Keratinocyte (primary cell): ENCODE results near the gene FURIN. TPM values are rescaled to one million over a fixed set of nuclear protein-coding genes. Genes with fewer than 3 reads are reported as not detected.

ENCODE experiments used
- DNase-seq: peaks from one replicate; pipeline ENCODE4 v3.0.0-alpha.2; 2011; ENCODE audit warnings: low read depth, missing footprints, low spot score
- FAIRE-seq: peaks from 2 replicates; lab custom pipeline; 2011; peaks lifted over from hg19 to GRCh38; lab: Jason Lieb, UNC
- H2AFZ ChIP-seq: 2 replicates; pipeline ENCODE4 v1.6.0; 2012; ENCODE audit warnings: low read length, control low read depth, inconsistent platforms; ENCODE audit not compliant: control insufficient read depth
- H3K27ac ChIP-seq: 2 replicates; pipeline ENCODE4 v1.5.1; 2011; ENCODE audit warnings: low read length; ENCODE audit not compliant: control insufficient read depth, insufficient read depth
- H3K27me3 ChIP-seq: 3 replicates; pipeline ENCODE4 v1.6.0; 2011; ENCODE audit warnings: low read length; ENCODE audit not compliant: control insufficient read depth, insufficient read depth; ENCODE audit errors: extremely low read depth
- H3K36me3 ChIP-seq, 2 experiments: 2 replicates in 1 of 2; 3 replicates in 1 of 2; pipeline ENCODE4 v1.5.1; 2011; ENCODE audit warnings: low read length in 2 of 2, mild to moderate bottlenecking in 1 of 2; ENCODE audit not compliant: control insufficient read depth in 2 of 2, insufficient read depth in 2 of 2; ENCODE audit errors: extremely low read depth in 1 of 2
- H3K4me1 ChIP-seq: 3 replicates; pipeline ENCODE4 v1.5.1; 2011; ENCODE audit warnings: low read length; ENCODE audit not compliant: control insufficient read depth, insufficient read depth; ENCODE audit errors: extremely low read depth
- H3K4me2 ChIP-seq: 3 replicates; pipeline ENCODE4 v1.6.0; 2011; ENCODE audit warnings: low read depth, low read length; ENCODE audit not compliant: control insufficient read depth, insufficient read depth; ENCODE audit errors: extremely low read depth
- H3K4me3 ChIP-seq, 3 experiments: fragments of 200-600 bp in 1 of 3; sonication (generic) in 1 of 3; 2 replicates in 2 of 3; 3 replicates in 1 of 3; pipeline ENCODE4 v1.5.1; 2011 to 2016; ENCODE audit warnings: low read length in 3 of 3, mild to moderate bottlenecking in 3 of 3, control low read depth in 2 of 3, inconsistent platforms in 1 of 3, low read depth in 1 of 3, mixed read lengths in 1 of 3, mixed run types in 1 of 3, moderate library complexity in 1 of 3; ENCODE audit not compliant: control insufficient read depth in 2 of 3, insufficient read depth in 2 of 3; ENCODE audit errors: extremely low read depth in 1 of 3
- H3K79me2 ChIP-seq: 2 replicates; pipeline ENCODE4 v1.6.0; 2012; ENCODE audit warnings: low read length; ENCODE audit not compliant: control insufficient read depth, insufficient read depth
- H3K9ac ChIP-seq: 3 replicates; pipeline ENCODE4 v1.6.0; 2011; ENCODE audit warnings: low read length; ENCODE audit not compliant: control insufficient read depth, insufficient read depth; ENCODE audit errors: extremely low read depth
- H3K9me1 ChIP-seq: 3 replicates; pipeline ENCODE4 v1.6.0; 2011; ENCODE audit warnings: low read length; ENCODE audit not compliant: control insufficient read depth, insufficient read depth; ENCODE audit errors: extremely low read depth
- H3K9me3 ChIP-seq: 2 replicates; pipeline ENCODE4 v1.5.1; 2012; ENCODE audit warnings: low read depth, low read length; ENCODE audit not compliant: control insufficient read depth
- H4K20me1 ChIP-seq: 3 replicates; pipeline ENCODE4 v1.6.0; 2011; ENCODE audit warnings: low read length; ENCODE audit not compliant: control insufficient read depth, insufficient read depth; ENCODE audit errors: extremely low read depth
- EZH2 ChIP-seq: IDR thresholded peaks from one replicate; pipeline ENCODE4 v1.6.1; 2012; ENCODE audit warnings: inconsistent platforms, mild to moderate bottlenecking, low read length, moderate library complexity
- dilution Hi-C: fragments of 300-500 bp; cut with MboI; formaldehyde crosslinking; loops from one replicate; pipeline ENCODE4 v1.7.0; 2020; ENCODE audit warnings: low sequenced_read_pairs; ENCODE audit not compliant: extremely low pct_ligation_motif_present
- polyA plus RNA-seq, 5 experiments: library from polyadenylated mRNA; depleted of rRNA in 3 of 5; stranded (reverse) in 3 of 5; stranded (forward) in 1 of 5; unstranded in 1 of 5; fragments of >200 nt; gene quantifications; 1 replicate in 1 of 5; 2 replicates in 3 of 5; 3 replicates in 1 of 5; pipeline versions ENCODE4 v1.2.1 to v1.2.3, GENCODE V29; 2011 to 2012; ENCODE audit warnings: missing spikeins in 2 of 5, low read depth in 1 of 5, low replicate concordance in 1 of 5
- TF ChIP-seq, protein P1 (sequence below), 3 experiments: IDR thresholded peaks in 1 of 3; conservative IDR thresholded peaks in 1 of 3; optimal IDR thresholded peaks in 1 of 3; 2 replicates in 2 of 3; 3 replicates in 1 of 3; pipeline versions ENCODE3 to v1.5.1; 2011; ENCODE audit warnings: low read length in 3 of 3, mild to moderate bottlenecking in 3 of 3, moderate library complexity in 2 of 3, control low read depth in 1 of 3, inconsistent platforms in 1 of 3; ENCODE audit not compliant: insufficient read depth in 2 of 3; ENCODE audit errors: extremely low read depth in 1 of 3

Gene FURIN
- polyA plus RNA-seq, 1 donor (not counting 4 experiments of a cell fraction or from before 2014, with no cell fraction given), result 22.8 TPM

GRCh38 chr15:90838139-90838538, 30.2 kb upstream of the FURIN start:
- DNase-seq, result no peak
- peaks cover 9% of the 10 kb centered on the region for H3K4me1 ChIP-seq
- H4K20me1 ChIP-seq, result no peaks in the 10 kb centered on the region
- H3K9ac ChIP-seq, result no peak overlapping the region
- no peaks in the 10 kb centered on the region for H3K9me1 ChIP-seq
- no peak overlapping the region for H2AFZ ChIP-seq
- H3K9me3 ChIP-seq, result no peaks in the 10 kb centered on the region
- FAIRE-seq, result no peak
- TF ChIP-seq EZH2, result no peak
- TF ChIP-seq, protein P1, sequence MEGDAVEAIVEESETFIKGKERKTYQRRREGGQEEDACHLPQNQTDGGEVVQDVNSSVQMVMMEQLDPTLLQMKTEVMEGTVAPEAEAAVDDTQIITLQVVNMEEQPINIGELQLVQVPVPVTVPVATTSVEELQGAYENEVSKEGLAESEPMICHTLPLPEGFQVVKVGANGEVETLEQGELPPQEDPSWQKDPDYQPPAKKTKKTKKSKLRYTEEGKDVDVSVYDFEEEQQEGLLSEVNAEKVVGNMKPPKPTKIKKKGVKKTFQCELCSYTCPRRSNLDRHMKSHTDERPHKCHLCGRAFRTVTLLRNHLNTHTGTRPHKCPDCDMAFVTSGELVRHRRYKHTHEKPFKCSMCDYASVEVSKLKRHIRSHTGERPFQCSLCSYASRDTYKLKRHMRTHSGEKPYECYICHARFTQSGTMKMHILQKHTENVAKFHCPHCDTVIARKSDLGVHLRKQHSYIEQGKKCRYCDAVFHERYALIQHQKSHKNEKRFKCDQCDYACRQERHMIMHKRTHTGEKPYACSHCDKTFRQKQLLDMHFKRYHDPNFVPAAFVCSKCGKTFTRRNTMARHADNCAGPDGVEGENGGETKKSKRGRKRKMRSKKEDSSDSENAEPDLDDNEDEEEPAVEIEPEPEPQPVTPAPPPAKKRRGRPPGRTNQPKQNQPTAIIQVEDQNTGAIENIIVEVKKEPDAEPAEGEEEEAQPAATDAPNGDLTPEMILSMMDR (optimal IDR thresholded peaks at IDR 0.05 in 1 of 3, IDR thresholded peaks at IDR 0.05 in 1 of 3, conservative IDR thresholded peaks at IDR 0.05 in 1 of 3; ENCODE audit: extremely low read depth in 1 of 3, insufficient read depth in 2 of 3, low read length in 3 of 3), result no peak
- H3K4me2 ChIP-seq, result no peak overlapping the region
- no peaks in the 10 kb centered on the region for H3K79me2 ChIP-seq
- H3K27me3 ChIP-seq, result no peaks in the 10 kb centered on the region
- no peak overlapping the region for H3K27ac ChIP-seq
- no peaks in the 10 kb centered on the region for H3K36me3 ChIP-seq
- H3K4me3 ChIP-seq, result no peak overlapping the region
- dilution Hi-C loops, result no loop called here

DNA sequence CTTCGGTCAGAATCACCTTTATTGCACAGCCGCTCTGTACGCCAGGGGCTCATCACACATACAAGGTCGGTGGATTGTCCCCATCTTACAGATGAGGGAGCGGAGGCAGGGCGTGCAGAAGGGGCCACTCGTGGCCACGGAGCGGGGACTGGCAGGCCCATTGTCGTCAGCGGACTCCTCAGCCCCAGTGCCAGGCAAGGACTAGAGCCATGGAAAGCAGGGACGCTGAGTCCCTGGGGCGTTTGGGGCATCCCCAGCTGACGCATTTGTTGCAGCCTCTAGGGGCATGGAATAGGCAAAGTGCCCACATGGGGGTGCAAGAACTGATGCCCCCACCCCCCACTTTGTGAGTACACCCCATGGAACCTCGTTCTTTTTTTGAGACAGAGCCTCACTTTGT, 29.8 kb upstream of the FURIN start:
- DNase-seq (no peak), FAIRE-seq (no peak)
- no peak overlapping the region for H3K27ac ChIP-seq
- no peaks in the 10 kb centered on the region for H3K79me2 ChIP-seq
- no peaks in the 10 kb centered on the region for H4K20me1 ChIP-seq
- peaks cover 9% of the 10 kb centered on the region for H3K4me1 ChIP-seq
- no peaks in the 10 kb centered on the region for H3K27me3 ChIP-seq
- TF ChIP-seq, protein P1 (optimal IDR thresholded peaks at IDR 0.05 in 1 of 3, IDR thresholded peaks at IDR 0.05 in 1 of 3, conservative IDR thresholded peaks at IDR 0.05 in 1 of 3; ENCODE audit: extremely low read depth in 1 of 3, insufficient read depth in 2 of 3, low read length in 3 of 3), result no peak
- TF ChIP-seq EZH2, result no peak
- H3K9ac ChIP-seq, result no peak overlapping the region
- H3K36me3 ChIP-seq, result no peaks in the 10 kb centered on the region
- dilution Hi-C loops, result no loop called here
- no peak overlapping the region for H3K4me2 ChIP-seq
- H3K4me3 ChIP-seq, result no peak overlapping the region
- no peaks in the 10 kb centered on the region for H3K9me1 ChIP-seq
- no peak overlapping the region for H2AFZ ChIP-seq
- H3K9me3 ChIP-seq, result no peaks in the 10 kb centered on the region
